ENCODE data around the gene EXOC2. TPM values are rescaled to one million over a fixed set of nuclear protein-coding genes. Genes with fewer than 3 reads are reported as not detected.

The EXOC2 gene
- total and polyA plus RNA-seq, 10 donors: 7.0 to 32.8 (median 25.3) TPM

DNA sequence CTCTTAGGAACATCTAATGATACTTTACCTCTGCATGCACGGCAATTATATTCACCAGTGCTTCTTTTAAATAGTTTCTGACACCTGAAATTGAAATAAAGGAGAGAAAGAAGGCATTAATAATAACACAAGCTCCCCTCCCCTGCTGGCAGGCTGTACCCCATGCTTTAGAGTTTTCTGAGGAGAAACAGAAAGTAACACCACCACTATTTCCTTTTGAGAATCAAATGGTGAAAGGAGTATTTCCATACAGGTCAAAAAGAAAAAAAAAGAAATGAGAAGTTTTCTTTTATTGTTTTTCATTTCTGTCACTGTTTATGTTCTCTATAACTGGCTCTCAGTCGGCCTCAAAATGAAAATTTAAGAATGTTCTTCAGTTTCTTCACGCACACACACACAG lies 193.3 kb downstream of the EXOC2 start:
- no peak for DNase-seq
- TF ChIP-seq, protein P1, sequence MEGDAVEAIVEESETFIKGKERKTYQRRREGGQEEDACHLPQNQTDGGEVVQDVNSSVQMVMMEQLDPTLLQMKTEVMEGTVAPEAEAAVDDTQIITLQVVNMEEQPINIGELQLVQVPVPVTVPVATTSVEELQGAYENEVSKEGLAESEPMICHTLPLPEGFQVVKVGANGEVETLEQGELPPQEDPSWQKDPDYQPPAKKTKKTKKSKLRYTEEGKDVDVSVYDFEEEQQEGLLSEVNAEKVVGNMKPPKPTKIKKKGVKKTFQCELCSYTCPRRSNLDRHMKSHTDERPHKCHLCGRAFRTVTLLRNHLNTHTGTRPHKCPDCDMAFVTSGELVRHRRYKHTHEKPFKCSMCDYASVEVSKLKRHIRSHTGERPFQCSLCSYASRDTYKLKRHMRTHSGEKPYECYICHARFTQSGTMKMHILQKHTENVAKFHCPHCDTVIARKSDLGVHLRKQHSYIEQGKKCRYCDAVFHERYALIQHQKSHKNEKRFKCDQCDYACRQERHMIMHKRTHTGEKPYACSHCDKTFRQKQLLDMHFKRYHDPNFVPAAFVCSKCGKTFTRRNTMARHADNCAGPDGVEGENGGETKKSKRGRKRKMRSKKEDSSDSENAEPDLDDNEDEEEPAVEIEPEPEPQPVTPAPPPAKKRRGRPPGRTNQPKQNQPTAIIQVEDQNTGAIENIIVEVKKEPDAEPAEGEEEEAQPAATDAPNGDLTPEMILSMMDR (IDR thresholded peaks at IDR 0.05 in 8 of 11, conservative IDR thresholded peaks at IDR 0.05 in 3 of 11): peak in 1 of 11 experiments; percentile 8
- TF ChIP-seq POLR2A (IDR thresholded peaks at IDR 0.05): no peak
- no peak for TF ChIP-seq POLR2AphosphoS5 (IDR thresholded peaks at IDR 0.05)
- WGBS, 5 donors: 50 to 61% (median 60%) methylated on average over 3 of the region's 3 CpGs
- H3K36me3 ChIP-seq: peaks cover 0 to 48% (median 14%) of the 10 kb centered on the region in 6 donors
- H3K27ac ChIP-seq: peak overlapping the region in 4 of 8 donors; percentile 24 to 73 (median 60)
- H3K4me3 ChIP-seq: no peak overlapping the region
- peaks cover 4 to 40% (median 28%) of the 10 kb centered on the region in 6 donors for H3K4me1 ChIP-seq
- H3K9me3 ChIP-seq: no peaks in the 10 kb centered on the region
- H3K27me3 ChIP-seq (replicated peaks in 1 of 7): no peaks in the 10 kb centered on the region
- intact Hi-C loops (cut with DNase I; ENCODE audit: low total_unique reads): no loop called here

DNA sequence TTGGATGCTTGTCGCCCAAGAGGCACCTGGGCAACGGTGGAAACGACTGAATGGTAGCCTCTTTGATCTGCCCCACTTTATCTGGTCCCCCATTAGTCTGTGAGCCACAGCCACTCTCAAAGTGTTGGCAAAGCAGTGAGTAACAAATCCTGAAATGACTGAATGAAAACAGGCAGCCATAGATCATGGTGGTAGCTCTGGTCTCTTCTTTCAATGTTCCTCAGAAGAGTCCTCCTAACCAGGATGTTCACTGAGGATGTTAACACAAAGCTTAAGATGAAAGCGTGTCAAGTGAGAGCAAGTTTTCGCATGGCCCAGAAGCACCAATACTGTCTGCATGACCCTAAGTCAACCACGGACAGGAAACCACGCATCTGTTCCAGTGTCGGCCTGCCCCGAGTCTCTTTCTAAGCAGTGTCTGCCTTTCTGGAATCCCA lies 194.1 kb downstream of the EXOC2 start:
- H3K9me3 ChIP-seq: no peaks in the 10 kb centered on the region
- intact Hi-C loops (cut with DNase I; ENCODE audit: low total_unique reads): no loop called here
- H3K4me1 ChIP-seq: peaks cover 4 to 45% (median 28%) of the 10 kb centered on the region in 6 donors
- peak overlapping the region in 6 of 8 donors; percentile 24 to 73 (median 54) for H3K27ac ChIP-seq
- peaks cover 0 to 48% (median 14%) of the 10 kb centered on the region in 6 donors for H3K36me3 ChIP-seq
- DNase-seq: no peak
- TF ChIP-seq, protein P1 (IDR thresholded peaks at IDR 0.05 in 8 of 11, conservative IDR thresholded peaks at IDR 0.05 in 3 of 11): no peak
- no peak for TF ChIP-seq POLR2AphosphoS5 (IDR thresholded peaks at IDR 0.05)
- TF ChIP-seq POLR2A (IDR thresholded peaks at IDR 0.05): no peak
- 43 to 57% (median 53%) methylated on average over 9 of the region's 9 CpGs for WGBS, 5 donors
- H3K27me3 ChIP-seq (replicated peaks in 1 of 7): no peaks in the 10 kb centered on the region
- no peak overlapping the region for H3K4me3 ChIP-seq

DNA sequence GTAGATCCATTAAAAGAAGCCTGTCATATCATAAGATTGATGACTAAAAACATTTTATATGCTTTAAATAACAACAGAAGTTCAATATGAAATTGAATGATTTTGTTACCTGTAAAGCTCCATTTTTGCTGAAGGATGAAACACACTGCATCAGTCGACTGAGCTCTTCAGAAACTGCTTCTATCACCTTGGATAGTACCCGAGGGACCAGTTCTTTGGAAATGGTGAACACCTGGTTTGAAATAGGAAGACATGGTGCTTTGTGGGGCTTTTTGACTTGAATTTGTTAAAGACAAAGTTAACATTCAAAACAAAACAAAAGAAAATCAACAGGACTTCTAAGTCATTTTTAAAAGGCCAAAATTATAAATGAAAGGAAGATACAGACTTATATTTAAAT lies 195.7 kb downstream of the EXOC2 start:
- 78 to 91% (median 88%) methylated on average over 2 of the region's 2 CpGs for WGBS, 5 donors
- no peak overlapping the region for H3K4me3 ChIP-seq
- DNase-seq: no peak
- H3K27ac ChIP-seq: no peak overlapping the region
- H3K9me3 ChIP-seq: no peaks in the 10 kb centered on the region
- peaks cover 2 to 51% (median 24%) of the 10 kb centered on the region in 6 donors for H3K4me1 ChIP-seq
- peaks cover 0 to 48% (median 14%) of the 10 kb centered on the region in 6 donors for H3K36me3 ChIP-seq
- no peaks in the 10 kb centered on the region for H3K27me3 ChIP-seq (replicated peaks in 1 of 7)
- TF ChIP-seq, protein P1 (IDR thresholded peaks at IDR 0.05 in 8 of 11, conservative IDR thresholded peaks at IDR 0.05 in 3 of 11): no peak
- TF ChIP-seq POLR2AphosphoS5 (IDR thresholded peaks at IDR 0.05) (no peak), POLR2A (IDR thresholded peaks at IDR 0.05) (no peak)
- intact Hi-C loops (cut with DNase I; ENCODE audit: low total_unique reads): no loop called here

DNA sequence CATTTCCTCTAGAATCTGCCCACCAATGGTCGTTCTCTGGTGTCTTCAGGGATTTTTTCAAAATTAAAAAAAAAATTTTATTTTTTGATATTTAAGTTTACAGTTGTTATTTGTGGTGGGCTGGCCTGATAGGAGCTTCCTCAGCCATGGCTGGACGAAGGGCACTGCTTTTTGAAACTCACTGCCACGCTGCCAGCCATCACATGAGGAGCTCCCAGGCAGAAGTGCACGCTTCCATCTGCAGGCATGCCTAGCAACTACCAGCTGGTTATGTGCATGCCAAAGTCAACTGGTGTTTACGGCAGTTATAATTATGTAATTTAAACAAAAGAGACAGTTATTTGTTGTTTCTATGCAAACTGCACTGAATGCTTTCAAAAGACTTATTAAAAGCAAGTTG lies 196.3 kb downstream of the EXOC2 start:
- H3K4me3 ChIP-seq: no peak overlapping the region
- TF ChIP-seq POLR2AphosphoS5 (IDR thresholded peaks at IDR 0.05) (no peak), POLR2A (IDR thresholded peaks at IDR 0.05) (no peak)
- TF ChIP-seq, protein P1 (IDR thresholded peaks at IDR 0.05 in 8 of 11, conservative IDR thresholded peaks at IDR 0.05 in 3 of 11): no peak
- DNase-seq: no peak
- H3K36me3 ChIP-seq: peaks cover 0 to 48% (median 14%) of the 10 kb centered on the region in 6 donors
- H3K27me3 ChIP-seq (replicated peaks in 1 of 7): no peaks in the 10 kb centered on the region
- H3K9me3 ChIP-seq: no peaks in the 10 kb centered on the region
- intact Hi-C loops (cut with DNase I; ENCODE audit: low total_unique reads): no loop called here
- no peak overlapping the region for H3K27ac ChIP-seq
- peaks cover 0 to 50% (median 20%) of the 10 kb centered on the region in 6 donors for H3K4me1 ChIP-seq
- WGBS, 5 donors: 96 to 99% (median 96%) methylated on average over 5 of the region's 5 CpGs

All from spleen (tissue), 11 donors.